Non-pigmented ciliary epithelial cell (primary cell): ENCODE measurements around the gene NDUFV2.
"Not testable (repeated sequence)": the region's sequence is repeated elsewhere in the genome, so short reads cannot be mapped to it uniquely, and the experiment has no call there.

Source experiments
- DNase-seq: peaks from one replicate; pipeline ENCODE4 v3.0.0-alpha.2; 2010; ENCODE audit warnings: low read depth

The NDUFV2 gene

GRCh38 chr18:9153256-9153655 lies 50.8 kb downstream of the NDUFV2 start:
- DNase-seq = no peak

GRCh38 chr18:9156604-9157249 lies 54.2 kb downstream of the NDUFV2 start:
- DNase-seq = no peak

- no peak for DNase-seq
These were observed 55.3 kb downstream of the NDUFV2 start for GRCh38 chr18:9157806-9158205.

GRCh38 chr18:9160014-9160413 lies 57.5 kb downstream of the NDUFV2 start:
- DNase-seq = no peak

- DNase-seq = not testable (repeated sequence)
These were observed 60.2 kb downstream of the NDUFV2 start for GRCh38 chr18:9162663-9163062.

GRCh38 chr18:9164149-9164548 lies 61.6 kb downstream of the NDUFV2 start:
- not testable (repeated sequence) for DNase-seq

GRCh38 chr18:9165883-9166282 lies 63.4 kb downstream of the NDUFV2 start:
- DNase-seq = not testable (repeated sequence)

- DNase-seq = not testable (repeated sequence)
These were observed 67.0 kb downstream of the NDUFV2 start for GRCh38 chr18:9169515-9169914.

- not testable (repeated sequence) for DNase-seq
These were observed 69.4 kb downstream of the NDUFV2 start for GRCh38 chr18:9171919-9172318.

- DNase-seq = no peak
These were observed 70.1 kb downstream of the NDUFV2 start for GRCh38 chr18:9172506-9173127.

- no peak for DNase-seq
These were observed 71.3 kb downstream of the NDUFV2 start for GRCh38 chr18:9173770-9174233.

GRCh38 chr18:9174302-9174701 lies 71.8 kb downstream of the NDUFV2 start:
- no peak for DNase-seq

GRCh38 chr18:9175115-9175514 lies 72.6 kb downstream of the NDUFV2 start:
- DNase-seq = no peak

- no peak for DNase-seq
These were observed 74.5 kb downstream of the NDUFV2 start for GRCh38 chr18:9177031-9177430.

- no peak for DNase-seq
These were observed 75.0 kb downstream of the NDUFV2 start for GRCh38 chr18:9177466-9177865.

GRCh38 chr18:9178557-9178956 lies 76.1 kb downstream of the NDUFV2 start:
- DNase-seq = no peak

GRCh38 chr18:9181275-9181674 lies 78.8 kb downstream of the NDUFV2 start:
- DNase-seq = no peak

- no peak for DNase-seq
These were observed 80.4 kb downstream of the NDUFV2 start for GRCh38 chr18:9182852-9183399.
